ENCODE data around the gene ATP2A3.

ATP2A3 gene

GRCh38 chr17:3894911-3895343 lies 69.3 kb downstream of the ATP2A3 start:
- H3F3A ChIP-seq (ENCODE audit: insufficient read depth, low read length): no peaks in the 10 kb centered on the region
- H3K9me3 ChIP-seq (ENCODE audit: low read length): no peaks in the 10 kb centered on the region
- H2AFZ ChIP-seq (ENCODE audit: low read length): no peak overlapping the region
- H3K79me2 ChIP-seq (ENCODE audit: insufficient read depth, low read length): no peaks in the 10 kb centered on the region
- no peak overlapping the region for H3K9ac ChIP-seq (ENCODE audit: low read length)
- peaks cover 8% of the 10 kb centered on the region; the same call in 1 of the 2 replicates for H3K27me3 ChIP-seq (ENCODE audit: insufficient read depth, low read length)
- no peak for TF ChIP-seq CTCF (IDR thresholded peaks at IDR 0.05; ENCODE audit: low read length)
- TF ChIP-seq EZH2 (IDR thresholded peaks at IDR 0.05; ENCODE audit: borderline replicate concordance, low read length): no peak
- peaks cover 22% of the 10 kb centered on the region for H3K4me1 ChIP-seq (ENCODE audit: insufficient read depth, low read length, severe bottlenecking)
- H4K20me1 ChIP-seq (ENCODE audit: insufficient read depth, low read length): no peaks in the 10 kb centered on the region
- no peak overlapping the region for H3K4me3 ChIP-seq (ENCODE audit: low read depth, low read length, poor library complexity, severe bottlenecking)
- H3K4me2 ChIP-seq (ENCODE audit: low read length): no peak overlapping the region
- H3K9me2 ChIP-seq (ENCODE audit: low read depth, low read length): no peaks in the 10 kb centered on the region
- H3K36me3 ChIP-seq (ENCODE audit: insufficient read depth, low read length): no peaks in the 10 kb centered on the region
- no peak overlapping the region for H3K27ac ChIP-seq (ENCODE audit: low read depth, low read length, poor library complexity, severe bottlenecking)

- H3K9me2 ChIP-seq (ENCODE audit: low read depth, low read length): no peaks in the 10 kb centered on the region
- no peak overlapping the region for H3K27ac ChIP-seq (ENCODE audit: low read depth, low read length, poor library complexity, severe bottlenecking)
- no peaks in the 10 kb centered on the region for H3K79me2 ChIP-seq (ENCODE audit: insufficient read depth, low read length)
- H3K9me3 ChIP-seq (ENCODE audit: low read length): no peaks in the 10 kb centered on the region
- no peak overlapping the region for H2AFZ ChIP-seq (ENCODE audit: low read length)
- no peak overlapping the region; the same call in 1 of the 2 replicates for H3K4me2 ChIP-seq (ENCODE audit: low read length)
- H3F3A ChIP-seq (ENCODE audit: insufficient read depth, low read length): no peaks in the 10 kb centered on the region
- no peak overlapping the region for H3K4me3 ChIP-seq (ENCODE audit: low read depth, low read length, poor library complexity, severe bottlenecking)
- H3K4me1 ChIP-seq (ENCODE audit: insufficient read depth, low read length, severe bottlenecking): peaks cover 22% of the 10 kb centered on the region
- H3K9ac ChIP-seq (ENCODE audit: low read length): no peak overlapping the region
- TF ChIP-seq CTCF (IDR thresholded peaks at IDR 0.05; ENCODE audit: low read length): no peak
- no peak for TF ChIP-seq EZH2 (IDR thresholded peaks at IDR 0.05; ENCODE audit: borderline replicate concordance, low read length)
- peaks cover 8% of the 10 kb centered on the region; the same call in 1 of the 2 replicates for H3K27me3 ChIP-seq (ENCODE audit: insufficient read depth, low read length)
- no peaks in the 10 kb centered on the region for H4K20me1 ChIP-seq (ENCODE audit: insufficient read depth, low read length)
- H3K36me3 ChIP-seq (ENCODE audit: insufficient read depth, low read length): no peaks in the 10 kb centered on the region
Observed at GRCh38 chr17:3894188-3894587, 70.0 kb downstream of the ATP2A3 start.

- H3K9me3 ChIP-seq (ENCODE audit: low read length): no peaks in the 10 kb centered on the region
- H3K4me2 ChIP-seq (ENCODE audit: low read length): peak overlapping the region; percentile 72
- no peaks in the 10 kb centered on the region for H4K20me1 ChIP-seq (ENCODE audit: insufficient read depth, low read length)
- no peak overlapping the region for H3K27ac ChIP-seq (ENCODE audit: low read depth, low read length, poor library complexity, severe bottlenecking)
- peaks cover 8% of the 10 kb centered on the region; the same call in 1 of the 2 replicates for H3K27me3 ChIP-seq (ENCODE audit: insufficient read depth, low read length)
- H3K9ac ChIP-seq (ENCODE audit: low read length): peak overlapping the region; percentile 72
- TF ChIP-seq EZH2 (IDR thresholded peaks at IDR 0.05; ENCODE audit: borderline replicate concordance, low read length): no peak
- no peak for TF ChIP-seq CTCF (IDR thresholded peaks at IDR 0.05; ENCODE audit: low read length)
- no peaks in the 10 kb centered on the region for H3K9me2 ChIP-seq (ENCODE audit: low read depth, low read length)
- H3F3A ChIP-seq (ENCODE audit: insufficient read depth, low read length): no peaks in the 10 kb centered on the region
- H3K4me1 ChIP-seq (ENCODE audit: insufficient read depth, low read length, severe bottlenecking): peaks cover 22% of the 10 kb centered on the region
- no peaks in the 10 kb centered on the region for H3K36me3 ChIP-seq (ENCODE audit: insufficient read depth, low read length)
- H3K4me3 ChIP-seq (ENCODE audit: low read depth, low read length, poor library complexity, severe bottlenecking): peak overlapping the region; percentile 70
- no peak overlapping the region for H2AFZ ChIP-seq (ENCODE audit: low read length)
- no peaks in the 10 kb centered on the region for H3K79me2 ChIP-seq (ENCODE audit: insufficient read depth, low read length)
Observed at GRCh38 chr17:3893720-3894116, 70.5 kb downstream of the ATP2A3 start.

All from OCI-LY1 (cell line).